Pulmonary artery endothelial cell (primary cell): ENCODE results near the gene MTRF1. TPM values are rescaled to one million over a fixed set of nuclear protein-coding genes. Genes with fewer than 3 reads are reported as not detected.

Experiments used
- DNase-seq: peaks from one replicate; pipeline ENCODE4 v3.0.0-alpha.2; 2011; ENCODE audit warnings: low read depth, low spot score
- total RNA-seq: library from RNA; depleted of rRNA; stranded (reverse); fragments of >200 nt; gene quantifications from 2 replicates; pipeline ENCODE4 v1.2.3, GENCODE V29; 2014

The MTRF1 gene
- total RNA-seq, 1 donor from 2014 or later = 11.1 TPM

DNA sequence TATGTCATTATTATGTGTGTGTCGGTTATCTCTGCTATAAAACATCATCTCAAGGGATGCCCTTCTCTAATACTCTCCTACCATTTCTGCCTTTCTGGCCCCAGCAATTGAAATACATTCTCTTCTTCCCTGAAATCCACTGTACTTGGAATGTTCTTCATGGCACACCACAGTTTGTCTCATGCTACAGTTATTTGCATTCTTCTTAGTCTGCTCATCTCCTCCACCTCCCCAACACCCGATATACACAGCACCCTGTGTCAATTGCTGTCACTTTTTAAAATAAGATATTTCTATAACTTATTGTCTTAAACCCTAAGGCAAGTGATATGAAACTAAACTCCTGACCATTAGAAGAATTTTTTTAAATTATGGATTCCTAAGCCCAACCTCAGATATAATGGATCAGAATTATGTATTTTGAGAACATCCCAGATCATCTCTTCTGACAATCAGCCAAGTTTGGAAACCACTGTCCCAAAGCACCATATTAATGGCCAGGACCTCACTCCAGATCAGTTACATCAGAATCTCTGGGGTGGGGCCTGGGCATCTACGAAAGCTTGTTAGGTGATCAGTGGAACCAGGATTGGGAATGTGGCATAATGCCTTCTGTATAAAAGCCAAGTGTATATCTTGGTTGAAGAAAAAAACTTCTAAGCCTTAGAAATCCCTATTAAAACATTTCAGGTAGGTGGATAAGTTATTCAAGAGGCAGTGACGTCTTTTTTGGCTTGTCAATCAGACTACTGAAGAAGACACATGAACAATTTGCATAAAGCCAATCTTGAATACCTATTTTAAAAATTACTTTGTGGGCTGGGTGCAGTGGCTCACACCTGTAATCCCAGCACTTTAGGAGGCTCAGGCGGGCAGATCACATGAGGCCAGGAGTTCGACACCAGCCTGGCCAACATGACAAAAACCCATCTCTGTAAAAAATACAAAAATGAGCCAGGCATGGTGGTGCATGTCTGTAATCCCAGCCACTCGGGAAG, 39.0 kb downstream of the MTRF1 start:
- no peak for DNase-seq

DNA sequence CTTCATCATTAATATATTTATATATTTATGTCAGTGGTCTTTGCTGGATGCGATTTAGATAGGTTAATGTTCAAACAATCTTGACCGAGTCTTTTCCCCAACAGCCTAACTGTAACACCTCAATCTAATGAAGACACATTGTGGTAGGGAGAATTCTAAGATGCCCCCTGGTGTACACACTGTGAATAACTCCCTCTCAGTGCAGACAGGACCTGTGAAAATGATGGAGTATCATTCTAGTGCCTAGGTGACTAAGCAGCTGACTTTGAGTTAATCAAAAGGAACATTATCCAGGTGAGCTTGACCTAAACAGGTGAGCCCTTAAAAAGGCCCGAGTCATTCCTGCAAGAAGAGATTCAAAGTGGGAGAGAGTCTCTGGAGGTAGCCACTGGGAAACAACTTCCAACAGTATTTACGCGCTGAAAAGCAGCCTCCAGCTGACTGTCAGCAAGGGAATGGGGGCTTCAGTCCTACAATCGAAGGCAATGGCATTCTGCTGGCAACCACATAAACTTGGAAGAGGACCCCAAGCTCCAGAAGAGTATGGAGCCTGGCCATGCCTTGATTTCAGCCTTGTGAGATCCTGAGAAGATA, 41.0 kb downstream of the MTRF1 start:
- DNase-seq = peak; percentile 29

DNA sequence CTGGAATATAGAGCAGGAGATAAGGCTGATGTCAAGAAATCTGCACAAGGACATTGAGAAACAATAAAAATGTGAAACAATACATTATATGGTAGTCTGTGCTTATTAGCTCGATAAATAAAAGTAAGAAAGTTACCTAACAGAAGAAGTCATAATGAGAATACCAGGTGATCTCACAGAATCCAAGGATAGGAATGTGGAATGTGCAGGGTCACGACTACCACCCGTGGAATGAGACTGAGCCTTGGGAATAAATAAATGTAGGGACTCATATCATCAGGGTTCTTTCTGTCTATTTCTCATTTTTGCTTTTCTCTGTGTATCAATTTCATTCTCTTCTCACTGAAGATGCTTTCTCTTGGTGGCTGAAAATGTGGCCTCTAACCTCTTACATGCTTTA, 43.0 kb downstream of the MTRF1 start:
- no peak for DNase-seq

DNA sequence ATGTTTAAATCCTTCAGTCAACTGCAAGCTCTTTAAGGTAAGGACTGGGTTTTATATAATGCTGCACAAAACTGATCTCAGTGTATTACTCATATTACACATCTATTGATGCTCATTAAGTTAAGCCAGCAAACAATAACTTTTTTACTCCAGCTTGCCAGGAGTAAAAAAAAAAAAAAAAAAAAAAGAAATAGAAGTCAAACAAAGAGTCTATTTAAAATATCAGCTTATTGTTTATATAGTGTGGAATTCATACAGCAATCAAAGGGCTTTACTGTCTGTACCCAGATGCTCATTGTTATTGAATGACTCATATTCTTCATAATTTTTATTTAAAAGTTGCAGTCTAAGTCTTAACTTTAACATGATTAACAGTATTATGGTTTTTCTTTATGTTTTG, 47.2 kb downstream of the MTRF1 start:
- peak; percentile 33 for DNase-seq

DNA sequence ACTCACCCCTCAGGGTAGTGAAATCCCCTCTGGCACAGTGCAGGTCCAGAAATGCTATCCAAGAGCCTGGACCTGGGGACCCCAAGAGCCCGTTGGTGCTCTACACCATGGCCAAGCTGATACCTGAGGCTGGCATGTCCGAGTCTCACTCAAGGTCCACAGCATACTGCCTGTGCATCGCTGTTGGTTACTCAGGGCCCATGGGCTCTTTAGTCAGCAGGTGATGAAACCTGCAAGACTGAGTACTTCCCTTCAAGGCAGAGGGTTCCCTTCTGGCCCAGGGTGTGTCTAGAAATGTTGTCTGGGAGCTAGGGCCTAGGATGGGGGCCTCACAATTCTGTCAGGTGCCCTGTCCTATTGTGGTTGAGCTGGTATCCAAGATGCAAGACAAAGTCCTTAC, 49.5 kb downstream of the MTRF1 start:
- DNase-seq = no peak

DNA sequence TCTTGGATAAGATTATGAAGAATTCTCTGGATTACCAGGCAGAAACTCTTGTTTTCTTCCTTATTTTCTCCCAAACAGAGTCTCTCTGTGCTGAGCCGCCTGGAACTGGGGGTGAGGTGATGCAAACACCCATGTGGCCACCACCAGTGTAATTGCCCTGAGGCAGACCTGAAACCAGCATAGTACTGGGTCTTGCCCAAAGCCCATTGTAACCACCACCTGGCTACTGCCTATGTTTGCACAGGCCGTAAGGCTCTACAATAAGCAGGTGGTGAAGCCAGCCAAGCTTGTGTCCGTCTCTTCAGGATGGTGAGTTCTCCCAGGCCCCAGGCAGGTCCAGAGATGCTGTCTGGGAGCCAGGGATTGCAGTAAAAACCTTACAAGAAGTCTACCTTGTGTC, 50.1 kb downstream of the MTRF1 start:
- no peak for DNase-seq

DNA sequence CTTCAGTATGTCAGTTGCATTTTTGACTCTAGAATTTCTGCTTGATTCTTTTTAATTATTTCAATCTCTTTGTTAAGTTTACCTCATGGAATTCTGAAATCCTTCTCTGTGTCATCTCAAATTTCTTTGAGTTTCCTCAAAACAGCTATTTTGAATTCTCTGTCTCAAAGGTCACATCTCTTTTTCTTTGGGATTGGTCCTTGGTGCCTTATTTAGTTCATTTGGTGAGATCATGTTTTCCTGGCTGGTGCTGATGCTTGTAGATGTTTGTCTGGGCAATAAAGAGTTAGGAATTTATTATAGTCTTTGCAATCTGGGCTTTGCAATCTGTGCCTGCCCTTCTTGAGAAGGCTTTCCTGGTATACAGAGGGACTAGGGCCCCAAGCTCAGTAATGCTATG, 50.5 kb downstream of the MTRF1 start:
- no peak for DNase-seq

DNA sequence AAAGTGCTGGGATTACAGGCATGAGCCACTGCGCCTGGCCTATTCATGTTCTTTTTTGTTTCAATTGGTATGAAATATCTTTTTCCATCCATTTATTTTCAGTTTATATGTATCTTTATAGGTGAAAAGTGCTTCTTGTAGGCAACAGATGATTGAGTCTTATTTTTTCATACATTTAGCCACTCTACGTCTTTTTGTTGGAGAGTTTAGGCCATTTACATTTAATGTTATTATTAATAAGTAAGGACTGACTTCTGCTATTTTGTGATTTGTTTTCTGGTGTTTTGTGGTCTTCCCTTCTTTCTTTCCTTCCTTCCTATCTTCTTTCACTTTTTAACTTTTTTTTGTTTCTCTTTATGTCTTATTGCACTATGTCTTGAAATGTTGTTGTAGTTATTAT, 52.3 kb downstream of the MTRF1 start:
- DNase-seq = no peak

DNA sequence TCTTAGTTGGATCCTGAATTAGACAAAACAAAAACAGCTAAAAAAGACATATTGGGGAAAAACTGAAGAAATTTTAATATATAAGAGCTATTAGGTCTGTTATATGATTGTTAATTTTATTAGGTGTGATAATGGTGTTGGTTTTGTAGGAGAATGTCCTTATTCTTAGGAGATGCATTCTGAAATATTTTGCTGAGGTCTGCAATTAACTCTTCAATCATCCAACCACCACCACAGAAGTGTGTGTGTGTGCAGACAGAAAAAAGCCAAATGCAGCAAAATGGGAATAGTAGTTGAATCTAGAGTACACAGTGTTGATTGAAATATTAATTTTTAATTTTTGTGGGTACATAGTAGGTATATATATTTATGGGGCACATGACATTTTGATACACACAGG, 56.9 kb downstream of the MTRF1 start:
- DNase-seq = no peak

DNA sequence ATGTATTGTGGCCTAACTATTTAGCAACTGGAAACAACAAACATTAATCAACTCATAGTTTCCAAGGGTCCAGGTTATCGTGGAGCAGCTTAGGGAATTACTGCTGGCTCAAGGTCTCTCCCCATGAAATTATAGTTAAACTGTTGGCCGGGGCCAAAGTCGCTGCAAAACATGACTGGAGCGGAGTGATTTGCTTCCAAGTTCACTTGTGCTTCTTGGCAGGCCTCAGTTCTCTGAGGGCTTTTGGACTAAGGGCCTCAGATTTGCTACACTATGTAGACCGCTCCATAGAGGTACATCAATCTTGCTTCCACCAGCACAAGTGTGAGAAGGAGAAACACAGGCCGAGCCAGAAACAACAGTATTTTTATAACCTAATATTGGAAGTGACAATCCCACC, 59.6 kb downstream of the MTRF1 start:
- DNase-seq = no peak

DNA sequence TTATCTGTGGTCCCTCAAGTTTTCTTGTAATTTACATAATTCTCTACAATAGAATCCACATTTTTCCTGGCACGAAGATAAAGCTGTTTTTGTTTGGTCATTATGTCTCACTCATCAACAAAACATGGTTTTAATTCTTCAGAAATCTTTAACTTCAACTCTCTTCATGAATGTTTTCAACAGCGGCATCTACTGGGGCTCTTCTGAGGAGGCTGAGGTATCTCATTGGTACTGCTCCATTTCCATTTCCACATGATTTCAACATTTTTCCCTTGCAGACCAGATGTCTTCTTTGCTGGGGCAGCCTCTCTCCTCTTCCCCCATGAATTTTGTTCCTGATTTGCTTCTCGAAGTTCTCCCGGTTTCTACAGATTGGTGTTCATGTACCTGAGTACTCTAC, 63.2 kb downstream of the MTRF1 start:
- DNase-seq = no peak

DNA sequence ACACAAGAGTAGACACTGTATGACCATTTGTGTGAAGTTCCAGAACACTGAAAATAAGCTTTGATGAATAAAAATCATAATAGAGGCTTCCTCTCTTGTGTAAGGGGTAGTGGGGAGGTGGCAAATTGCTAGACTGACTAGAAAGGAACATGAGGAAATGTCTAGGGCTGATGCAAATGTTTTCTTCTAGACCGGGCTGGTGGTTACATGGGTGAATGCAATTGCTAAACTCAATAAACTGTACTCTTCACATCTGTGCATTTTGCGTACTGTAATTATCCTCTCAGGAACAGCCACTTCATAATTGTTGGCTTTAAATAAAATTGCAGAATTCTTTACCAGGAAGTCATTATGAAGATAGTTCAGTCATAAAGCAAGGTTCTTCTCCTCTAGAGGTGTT, 63.9 kb downstream of the MTRF1 start:
- no peak for DNase-seq

DNA sequence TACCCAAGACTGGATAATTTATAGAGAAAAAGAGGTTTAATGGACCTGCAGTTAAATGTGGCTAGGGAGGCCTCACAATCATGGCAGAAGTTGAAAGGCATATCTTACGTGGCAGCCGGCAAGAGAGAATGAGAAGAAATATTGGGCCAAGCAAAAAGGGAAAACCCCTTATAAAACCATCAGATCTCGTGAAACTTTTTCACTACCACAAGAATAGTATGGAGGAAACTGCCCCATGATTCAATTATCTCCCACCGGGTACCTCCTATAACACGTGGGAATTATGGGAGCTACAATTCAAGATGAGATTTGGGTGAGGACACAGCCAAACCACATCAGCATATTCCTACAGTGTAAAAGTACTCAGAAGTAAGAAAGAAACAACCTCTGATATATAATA, 64.3 kb downstream of the MTRF1 start:
- DNase-seq = no peak

DNA sequence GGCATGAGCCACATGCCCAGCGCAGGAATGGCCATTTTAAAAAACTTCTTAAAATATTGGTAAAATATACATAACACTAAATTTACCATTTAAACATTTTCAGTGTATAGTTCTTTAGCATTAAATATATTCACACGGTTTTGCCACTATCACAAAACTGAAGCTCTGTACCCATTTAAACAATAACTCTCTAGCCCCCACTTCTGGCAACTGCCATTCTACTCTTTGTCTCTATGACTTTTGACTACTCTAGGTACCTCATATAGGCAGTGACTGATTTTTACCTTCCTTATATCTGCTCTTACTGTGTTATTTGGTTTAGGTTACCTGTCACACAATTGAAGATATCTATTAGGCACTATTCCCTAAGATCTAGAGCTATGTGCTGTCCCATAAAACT, 66.8 kb downstream of the MTRF1 start:
- no peak for DNase-seq

DNA sequence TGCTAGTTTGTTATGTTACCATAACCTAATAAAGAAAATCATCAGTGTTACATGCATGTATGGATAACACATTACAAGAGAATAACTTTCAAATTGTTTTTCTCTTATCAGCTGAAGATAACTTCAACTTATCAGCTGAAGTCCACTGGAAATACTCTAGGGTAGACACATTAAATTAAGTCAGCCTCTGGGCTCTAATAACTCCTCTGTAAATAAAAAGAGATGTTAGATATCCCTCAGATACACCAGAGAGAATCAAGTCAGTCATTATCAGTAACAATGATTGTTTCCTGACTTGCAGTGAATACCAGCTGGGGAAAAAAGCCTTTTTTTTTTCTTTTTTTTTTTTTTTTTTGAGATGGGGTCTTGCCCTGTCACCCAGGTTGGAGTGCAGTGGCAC, 67.4 kb downstream of the MTRF1 start:
- no peak for DNase-seq

DNA sequence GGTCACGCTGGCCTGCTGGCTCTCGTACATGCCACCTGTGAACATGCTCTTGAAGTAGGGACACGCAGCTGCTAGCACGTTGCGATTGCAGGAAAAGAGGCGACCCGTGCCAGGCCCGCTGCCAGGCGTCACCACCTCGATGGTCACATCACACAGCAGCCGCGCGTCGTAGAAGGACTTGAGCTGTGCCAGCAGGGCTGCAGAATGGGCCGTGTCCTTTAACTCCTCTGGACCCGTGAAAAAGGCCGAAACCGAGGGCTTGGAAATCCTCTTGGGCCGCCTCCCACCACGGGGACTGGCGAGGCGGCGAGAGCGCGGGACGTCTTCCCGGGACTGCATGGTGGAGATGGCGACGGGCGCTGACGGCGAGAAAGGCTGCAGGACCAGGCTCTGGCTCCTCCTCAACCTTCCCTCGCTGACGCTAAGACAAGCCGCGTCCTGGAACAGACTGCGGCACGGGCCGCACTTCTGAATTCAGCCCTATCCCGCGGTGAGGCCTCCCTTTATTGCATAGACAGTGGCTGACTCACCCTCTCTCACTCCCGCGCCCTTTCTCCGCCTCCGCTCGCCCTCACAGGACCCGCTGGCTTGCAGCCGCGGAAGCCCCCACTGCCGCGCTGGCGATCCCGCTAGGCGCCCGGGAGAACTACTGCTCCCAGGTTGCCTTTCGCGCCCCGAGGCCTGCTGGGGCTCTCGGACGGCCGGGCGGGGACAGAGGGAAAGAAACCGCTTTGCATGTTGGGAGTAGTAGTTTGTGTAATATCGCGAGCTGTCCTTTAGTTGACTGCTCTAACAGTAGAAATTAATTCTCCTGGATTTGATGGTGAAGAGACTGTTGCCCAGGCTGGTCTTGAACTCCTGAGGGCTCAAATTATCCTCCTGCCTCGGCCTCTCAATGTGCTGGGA, 69.2 kb downstream of the MTRF1 start, which contains the start of gene KBTBD7:
Gene KBTBD7, minus strand, starts transcription at position 651 of the 906 bp plus-strand sequence. Its CDS starts 312 bp downstream, at position 339.
- peak; percentile 91 for DNase-seq

DNA sequence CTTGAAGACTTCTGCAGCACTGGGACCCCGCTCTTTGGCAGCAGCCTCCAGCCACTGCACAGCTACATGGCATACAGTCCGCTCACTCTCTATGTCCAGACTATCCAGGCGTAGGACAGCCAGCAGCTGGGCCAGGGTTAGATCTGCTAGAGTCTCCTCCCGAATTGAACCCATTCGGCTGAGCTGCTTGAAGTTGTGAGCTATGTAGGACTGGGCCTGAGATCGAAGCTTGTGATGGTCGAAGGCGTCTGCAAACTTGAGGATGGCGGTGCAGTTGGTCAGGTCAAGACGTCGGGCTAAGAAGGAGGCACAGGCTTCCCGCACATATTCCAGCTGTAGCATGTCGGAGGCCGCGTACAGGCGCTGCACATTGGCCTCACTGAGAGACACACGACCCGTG, 69.9 kb downstream of the MTRF1 start:
- DNase-seq = no peak

DNA sequence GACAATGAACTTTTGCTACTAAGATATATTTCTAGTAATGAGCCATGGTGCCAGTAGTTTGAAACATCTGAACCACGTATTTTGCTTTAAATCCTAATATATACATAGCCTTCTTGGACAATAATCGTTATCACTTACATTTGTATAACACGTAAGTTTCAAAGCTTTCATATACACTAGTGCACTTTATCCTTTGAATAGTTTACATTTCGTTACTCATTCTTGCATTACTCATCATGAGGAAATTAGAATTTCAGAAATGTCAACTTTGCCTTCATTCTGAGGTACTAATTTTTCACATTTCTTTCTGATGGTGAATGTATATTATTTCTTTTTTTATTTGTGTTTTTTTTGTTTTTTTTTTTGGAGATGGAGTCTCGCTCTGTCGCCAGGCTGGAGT, 74.8 kb downstream of the MTRF1 start:
- DNase-seq = no peak

DNA sequence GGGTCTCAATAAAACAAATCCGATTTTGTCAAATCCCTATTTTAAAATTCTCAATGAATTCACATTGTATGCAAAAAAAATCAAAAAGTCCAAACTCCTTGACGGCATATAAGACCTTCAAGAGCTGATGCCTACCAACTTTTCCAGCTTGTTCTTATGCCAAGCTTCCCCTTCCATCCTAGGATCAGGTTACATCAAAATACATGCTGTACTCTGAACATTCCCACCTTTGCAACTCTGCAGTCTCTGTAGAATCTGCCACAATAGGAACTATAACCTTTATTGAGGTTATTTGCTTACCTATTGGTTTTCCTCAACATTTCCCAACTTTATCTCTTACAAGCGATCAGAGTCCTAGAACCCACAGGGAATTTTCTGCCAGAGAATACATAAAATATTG, 76.9 kb downstream of the MTRF1 start:
- no peak for DNase-seq

DNA sequence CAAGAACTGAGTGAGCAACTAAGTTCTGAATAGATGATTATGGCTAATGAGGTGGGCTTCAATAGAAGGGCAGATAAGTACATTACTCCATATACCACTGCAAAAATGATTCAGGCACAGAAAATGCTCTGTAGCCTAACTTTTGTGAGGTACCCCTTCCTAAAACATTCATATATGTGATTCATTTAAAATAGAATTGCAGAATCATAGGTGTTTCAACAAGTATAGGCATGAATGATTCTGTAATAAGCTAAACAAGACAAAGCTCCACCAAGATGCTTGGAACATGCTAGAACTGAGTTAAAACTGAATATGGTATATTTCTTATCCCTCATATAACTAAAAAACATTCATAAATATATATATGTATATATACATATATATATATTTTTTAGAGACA, 81.1 kb downstream of the MTRF1 start:
- DNase-seq = no peak

DNA sequence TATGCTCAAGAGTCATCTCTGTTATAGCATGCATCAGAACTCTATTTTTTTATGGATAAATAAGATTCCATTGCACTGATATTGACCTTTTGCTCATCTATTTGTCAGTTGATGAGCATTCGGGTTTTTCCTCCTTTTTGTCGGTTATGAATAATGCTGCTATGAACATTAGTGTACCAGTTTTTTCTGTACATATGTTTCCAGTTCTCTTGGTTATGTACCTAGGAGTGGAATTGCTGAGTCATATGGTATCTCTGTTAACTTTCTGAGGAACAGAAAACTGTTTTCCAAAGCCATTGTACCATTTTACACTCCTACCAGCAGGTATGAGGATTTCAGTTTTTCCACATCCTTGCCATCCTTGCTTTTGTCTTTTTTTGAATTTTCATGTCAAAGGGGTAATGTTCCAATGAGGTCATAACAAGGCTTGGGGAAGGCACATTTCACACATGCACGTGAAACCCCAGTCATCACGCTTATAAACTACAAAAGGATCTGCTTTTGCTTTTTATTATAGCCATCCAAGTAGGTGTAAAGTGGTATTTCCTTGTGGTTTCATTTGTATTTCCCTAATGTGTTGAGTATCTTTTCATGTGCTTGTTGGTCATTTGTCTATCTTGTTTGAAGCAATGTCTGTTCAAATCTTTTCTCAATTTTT, 83.7 kb downstream of the MTRF1 start:
- DNase-seq = no peak
